ENCODE data around the gene CHD6. TPM values are rescaled to one million over a fixed set of nuclear protein-coding genes. Genes with fewer than 3 reads are reported as not detected.

Gene CHD6
- total RNA-seq, 1 experiment from 2014 or later: 26.6 TPM

DNA sequence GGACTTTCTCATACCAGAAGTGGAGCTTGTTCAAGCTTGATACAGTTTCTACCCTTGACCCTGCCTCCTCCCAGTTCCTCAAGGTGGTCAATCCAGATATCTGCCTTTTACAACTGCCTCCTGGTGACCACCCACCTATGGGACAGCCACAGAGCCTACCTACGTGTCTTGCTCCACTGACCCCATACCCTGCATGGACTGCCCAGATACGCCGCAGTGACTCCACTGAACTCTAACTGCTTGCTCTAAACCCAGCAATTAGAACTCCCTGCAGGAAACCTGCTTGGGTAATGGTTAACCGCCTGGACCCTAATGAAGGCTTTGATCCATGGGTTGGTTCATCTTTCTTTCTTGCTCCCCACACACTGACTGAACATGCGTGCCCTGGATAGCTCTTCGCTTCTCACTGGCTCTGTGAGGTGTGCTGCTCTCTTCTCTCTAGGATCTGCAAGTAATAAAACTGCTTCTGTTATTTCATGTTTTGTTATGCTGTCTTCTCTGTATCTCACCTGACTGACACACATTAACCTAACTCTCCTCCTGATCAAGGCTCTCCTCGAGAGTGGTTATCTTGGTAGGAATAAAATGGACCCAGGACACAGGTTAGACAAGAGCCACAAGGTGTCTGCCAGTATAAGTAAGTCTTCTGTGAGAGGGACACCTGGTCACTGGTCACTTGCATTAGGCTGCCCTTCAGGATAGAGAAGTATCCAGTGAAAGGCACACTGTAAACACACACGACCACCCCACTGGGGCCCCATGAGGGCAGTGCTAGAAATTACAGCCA is 79.2 kb downstream of the CHD6 start:
- H3K4me2 ChIP-seq (ENCODE audit: low read length): no peak overlapping the region
- H3K9ac ChIP-seq (ENCODE audit: low read length): no peak overlapping the region
- ChIA-PET RAD21 (ENCODE audit: low non-redundant PET in 1 of 2, low total read pairs in 2 of 2, uncharacterized antibody in 2 of 2, unreplicated experiment in 2 of 2) (no interaction called here), POLR2A (no interaction called here), CTCF (no interaction called here)
- no peak for DNase-seq (ENCODE audit: low read depth, low spot score)
- BruUV-seq (replicated peaks): no TSS peak
- no peak for TF ChIP-seq EZH2 (IDR thresholded peaks at IDR 0.05)
- TF ChIP-seq YY1 (IDR thresholded peaks at IDR 0.05; ENCODE audit: extremely low read depth, insufficient replicate concordance, low read depth, low read length): no peak
- TF ChIP-seq, protein P1, sequence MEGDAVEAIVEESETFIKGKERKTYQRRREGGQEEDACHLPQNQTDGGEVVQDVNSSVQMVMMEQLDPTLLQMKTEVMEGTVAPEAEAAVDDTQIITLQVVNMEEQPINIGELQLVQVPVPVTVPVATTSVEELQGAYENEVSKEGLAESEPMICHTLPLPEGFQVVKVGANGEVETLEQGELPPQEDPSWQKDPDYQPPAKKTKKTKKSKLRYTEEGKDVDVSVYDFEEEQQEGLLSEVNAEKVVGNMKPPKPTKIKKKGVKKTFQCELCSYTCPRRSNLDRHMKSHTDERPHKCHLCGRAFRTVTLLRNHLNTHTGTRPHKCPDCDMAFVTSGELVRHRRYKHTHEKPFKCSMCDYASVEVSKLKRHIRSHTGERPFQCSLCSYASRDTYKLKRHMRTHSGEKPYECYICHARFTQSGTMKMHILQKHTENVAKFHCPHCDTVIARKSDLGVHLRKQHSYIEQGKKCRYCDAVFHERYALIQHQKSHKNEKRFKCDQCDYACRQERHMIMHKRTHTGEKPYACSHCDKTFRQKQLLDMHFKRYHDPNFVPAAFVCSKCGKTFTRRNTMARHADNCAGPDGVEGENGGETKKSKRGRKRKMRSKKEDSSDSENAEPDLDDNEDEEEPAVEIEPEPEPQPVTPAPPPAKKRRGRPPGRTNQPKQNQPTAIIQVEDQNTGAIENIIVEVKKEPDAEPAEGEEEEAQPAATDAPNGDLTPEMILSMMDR (IDR thresholded peaks at IDR 0.05 in 2 of 3, conservative IDR thresholded peaks at IDR 0.05 in 1 of 3; ENCODE audit: borderline replicate concordance in 1 of 3, insufficient read depth in 1 of 3, low read depth in 2 of 3, low read length in 2 of 3): no peak
- no peak for TF ChIP-seq FOSL1 (IDR thresholded peaks at IDR 0.05; ENCODE audit: low read depth)
- no peak for TF ChIP-seq TCF7L2 (IDR thresholded peaks at IDR 0.05; ENCODE audit: borderline replicate concordance, extremely low read depth, insufficient read depth, insufficient read length)
- no peak for TF ChIP-seq CBX3 (IDR thresholded peaks at IDR 0.05; ENCODE audit: low read depth)
- TF ChIP-seq, protein P2, sequence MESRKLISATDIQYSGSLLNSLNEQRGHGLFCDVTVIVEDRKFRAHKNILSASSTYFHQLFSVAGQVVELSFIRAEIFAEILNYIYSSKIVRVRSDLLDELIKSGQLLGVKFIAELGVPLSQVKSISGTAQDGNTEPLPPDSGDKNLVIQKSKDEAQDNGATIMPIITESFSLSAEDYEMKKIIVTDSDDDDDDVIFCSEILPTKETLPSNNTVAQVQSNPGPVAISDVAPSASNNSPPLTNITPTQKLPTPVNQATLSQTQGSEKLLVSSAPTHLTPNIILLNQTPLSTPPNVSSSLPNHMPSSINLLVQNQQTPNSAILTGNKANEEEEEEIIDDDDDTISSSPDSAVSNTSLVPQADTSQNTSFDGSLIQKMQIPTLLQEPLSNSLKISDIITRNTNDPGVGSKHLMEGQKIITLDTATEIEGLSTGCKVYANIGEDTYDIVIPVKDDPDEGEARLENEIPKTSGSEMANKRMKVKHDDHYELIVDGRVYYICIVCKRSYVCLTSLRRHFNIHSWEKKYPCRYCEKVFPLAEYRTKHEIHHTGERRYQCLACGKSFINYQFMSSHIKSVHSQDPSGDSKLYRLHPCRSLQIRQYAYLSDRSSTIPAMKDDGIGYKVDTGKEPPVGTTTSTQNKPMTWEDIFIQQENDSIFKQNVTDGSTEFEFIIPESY (IDR thresholded peaks at IDR 0.05; ENCODE audit: extremely low read depth, insufficient replicate concordance, low read length): no peak
- no peak for TF ChIP-seq CEBPB (IDR thresholded peaks at IDR 0.05; ENCODE audit: low read depth)
- no peak for TF ChIP-seq POLR2AphosphoS5 (IDR thresholded peaks at IDR 0.05; ENCODE audit: low read depth, low read length)
- no peak for TF ChIP-seq SIN3A (IDR thresholded peaks at IDR 0.05; ENCODE audit: low read depth)
- TF ChIP-seq RAD21 (IDR thresholded peaks at IDR 0.05; ENCODE audit: low read depth): no peak
- TF ChIP-seq, protein P3, sequence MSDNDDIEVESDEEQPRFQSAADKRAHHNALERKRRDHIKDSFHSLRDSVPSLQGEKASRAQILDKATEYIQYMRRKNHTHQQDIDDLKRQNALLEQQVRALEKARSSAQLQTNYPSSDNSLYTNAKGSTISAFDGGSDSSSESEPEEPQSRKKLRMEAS (IDR thresholded peaks at IDR 0.05): no peak
- TF ChIP-seq ZFX (IDR thresholded peaks at IDR 0.05): no peak
- TF ChIP-seq SRF (IDR thresholded peaks at IDR 0.05; ENCODE audit: low read depth): no peak
- no peak for TF ChIP-seq JUND (IDR thresholded peaks at IDR 0.05)
- TF ChIP-seq SP1 (IDR thresholded peaks at IDR 0.05; ENCODE audit: low read depth): no peak
- TF ChIP-seq, protein P4, sequence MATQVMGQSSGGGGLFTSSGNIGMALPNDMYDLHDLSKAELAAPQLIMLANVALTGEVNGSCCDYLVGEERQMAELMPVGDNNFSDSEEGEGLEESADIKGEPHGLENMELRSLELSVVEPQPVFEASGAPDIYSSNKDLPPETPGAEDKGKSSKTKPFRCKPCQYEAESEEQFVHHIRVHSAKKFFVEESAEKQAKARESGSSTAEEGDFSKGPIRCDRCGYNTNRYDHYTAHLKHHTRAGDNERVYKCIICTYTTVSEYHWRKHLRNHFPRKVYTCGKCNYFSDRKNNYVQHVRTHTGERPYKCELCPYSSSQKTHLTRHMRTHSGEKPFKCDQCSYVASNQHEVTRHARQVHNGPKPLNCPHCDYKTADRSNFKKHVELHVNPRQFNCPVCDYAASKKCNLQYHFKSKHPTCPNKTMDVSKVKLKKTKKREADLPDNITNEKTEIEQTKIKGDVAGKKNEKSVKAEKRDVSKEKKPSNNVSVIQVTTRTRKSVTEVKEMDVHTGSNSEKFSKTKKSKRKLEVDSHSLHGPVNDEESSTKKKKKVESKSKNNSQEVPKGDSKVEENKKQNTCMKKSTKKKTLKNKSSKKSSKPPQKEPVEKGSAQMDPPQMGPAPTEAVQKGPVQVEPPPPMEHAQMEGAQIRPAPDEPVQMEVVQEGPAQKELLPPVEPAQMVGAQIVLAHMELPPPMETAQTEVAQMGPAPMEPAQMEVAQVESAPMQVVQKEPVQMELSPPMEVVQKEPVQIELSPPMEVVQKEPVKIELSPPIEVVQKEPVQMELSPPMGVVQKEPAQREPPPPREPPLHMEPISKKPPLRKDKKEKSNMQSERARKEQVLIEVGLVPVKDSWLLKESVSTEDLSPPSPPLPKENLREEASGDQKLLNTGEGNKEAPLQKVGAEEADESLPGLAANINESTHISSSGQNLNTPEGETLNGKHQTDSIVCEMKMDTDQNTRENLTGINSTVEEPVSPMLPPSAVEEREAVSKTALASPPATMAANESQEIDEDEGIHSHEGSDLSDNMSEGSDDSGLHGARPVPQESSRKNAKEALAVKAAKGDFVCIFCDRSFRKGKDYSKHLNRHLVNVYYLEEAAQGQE (IDR thresholded peaks at IDR 0.05; ENCODE audit: low read depth): no peak
- TF ChIP-seq POLR2A (IDR thresholded peaks at IDR 0.05; ENCODE audit: borderline replicate concordance, extremely low read depth, insufficient read depth, insufficient read length): no peak
- TF ChIP-seq ELF1 (IDR thresholded peaks at IDR 0.05; ENCODE audit: borderline replicate concordance, low read depth): no peak
- TF ChIP-seq, protein P5, sequence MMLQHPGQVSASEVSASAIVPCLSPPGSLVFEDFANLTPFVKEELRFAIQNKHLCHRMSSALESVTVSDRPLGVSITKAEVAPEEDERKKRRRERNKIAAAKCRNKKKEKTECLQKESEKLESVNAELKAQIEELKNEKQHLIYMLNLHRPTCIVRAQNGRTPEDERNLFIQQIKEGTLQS (IDR thresholded peaks at IDR 0.05): no peak
- H3K9me3 ChIP-seq (ENCODE audit: control insufficient read depth in 1 of 2, insufficient read depth in 1 of 2, low read depth in 1 of 2, low read length in 2 of 2): peaks cover 0 to 4% of the 10 kb centered on the region in 2 experiments; a peak in 1 of 4 replicates
- H3K27ac ChIP-seq (ENCODE audit: low read depth, low read length): no peak overlapping the region
- ATAC-seq: no peak
- no peaks in the 10 kb centered on the region for H4K20me1 ChIP-seq (ENCODE audit: insufficient read depth)
- no peaks in the 10 kb centered on the region for H3K27me3 ChIP-seq (ENCODE audit: insufficient read depth, low read length)
- H3K36me3 ChIP-seq (ENCODE audit: control insufficient read depth in 1 of 2, insufficient read depth in 2 of 2, low read length in 2 of 2): no peaks in the 10 kb centered on the region
- H3K4me3 ChIP-seq (replicated peaks in 1 of 2; ENCODE audit: low read depth in 1 of 2, low read length in 2 of 2): no peak overlapping the region
- no peaks in the 10 kb centered on the region for H3K4me1 ChIP-seq (ENCODE audit: control insufficient read depth in 1 of 2, insufficient read depth in 2 of 2, low read length in 2 of 2)
- intact Hi-C loops (cut with micrococcal nuclease): no loop called here
- no peak overlapping the region for H2AFZ ChIP-seq (ENCODE audit: low read depth, low read length, poor library complexity, severe bottlenecking)
- no peaks in the 10 kb centered on the region for H3K9me2 ChIP-seq (ENCODE audit: insufficient read depth)
- H3K79me2 ChIP-seq (ENCODE audit: insufficient read depth, low read length): no peaks in the 10 kb centered on the region

All from HCT116 (cell line).